ENCODE measurements around the gene AXIN1.
A peak's percentile ranks its signal among the peaks of the same experiment; 100 is the strongest.
"Not testable (repeated sequence)": the region's sequence is repeated elsewhere in the genome, so short reads cannot be mapped to it uniquely, and the experiment has no call there.

Gene AXIN1

DNA sequence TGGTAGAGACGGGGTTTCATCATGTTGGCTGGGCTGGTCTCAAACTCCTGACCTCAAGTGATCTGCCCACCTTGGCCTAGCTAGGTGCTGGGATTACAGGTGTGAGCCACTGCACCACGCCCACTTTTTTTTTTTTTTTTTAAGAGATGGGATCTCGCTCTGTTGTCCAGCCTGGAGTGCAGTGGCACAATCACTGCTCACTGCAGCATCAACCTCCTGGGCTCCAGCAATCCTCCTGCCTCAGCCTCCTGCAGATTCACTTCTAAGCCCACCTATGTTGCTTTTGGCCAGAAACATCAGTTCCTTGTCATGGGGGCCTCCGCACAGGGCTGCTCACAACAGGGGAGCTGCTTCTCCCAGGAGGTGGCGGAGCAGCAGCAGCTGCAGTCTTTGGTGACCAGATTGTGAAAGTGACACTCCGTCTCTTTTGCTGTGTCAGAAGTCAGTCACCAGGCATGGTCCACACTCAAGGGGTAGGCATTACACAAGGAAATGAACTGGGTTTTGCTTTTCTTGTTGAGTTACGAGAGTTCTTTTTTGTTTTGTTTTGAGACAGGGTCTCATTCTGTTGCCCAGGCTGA, 40.0 kb upstream of the AXIN1 start:
- H3K4me1 ChIP-seq (ENCODE audit: control insufficient read depth, insufficient read depth, low read length) = peaks cover 3% of the 10 kb centered on the region
- no peaks in the 10 kb centered on the region for H3K27me3 ChIP-seq (ENCODE audit: control insufficient read depth, insufficient read depth, low read length)
- no peaks in the 10 kb centered on the region for H3K36me3 ChIP-seq (ENCODE audit: control insufficient read depth, insufficient read depth, low read length)
- no peak overlapping the region for H3K4me3 ChIP-seq (ENCODE audit: low read length)
- H3K27ac ChIP-seq (ENCODE audit: low read depth, low read length) = no peak overlapping the region
- H3K9ac ChIP-seq (ENCODE audit: low read length) = no peak overlapping the region

DNA sequence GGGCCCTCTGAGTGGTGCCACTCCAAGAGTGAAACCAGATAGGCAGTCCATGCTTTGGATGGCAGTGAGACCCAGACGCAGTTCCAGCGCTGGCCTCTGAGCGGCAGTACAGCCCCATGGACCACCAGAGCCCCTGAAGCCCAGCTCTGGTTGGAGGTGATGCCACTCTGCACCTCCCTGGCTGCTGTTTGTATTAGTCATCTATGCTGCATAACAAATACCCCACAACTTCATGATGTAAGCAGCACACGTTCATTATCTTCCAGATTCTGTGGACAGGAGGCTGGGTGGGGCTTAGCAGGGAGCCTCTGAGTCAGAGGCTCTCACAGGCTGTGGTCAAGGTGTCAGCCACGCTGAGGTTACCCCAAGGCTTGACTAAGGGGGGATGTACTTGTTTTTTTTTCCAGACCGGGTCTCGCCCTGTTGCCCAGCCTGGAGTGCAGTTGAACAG, 39.4 kb upstream of the AXIN1 start:
- no peak overlapping the region for H3K4me3 ChIP-seq (ENCODE audit: low read length)
- no peaks in the 10 kb centered on the region for H3K36me3 ChIP-seq (ENCODE audit: control insufficient read depth, insufficient read depth, low read length)
- no peak overlapping the region for H3K9ac ChIP-seq (ENCODE audit: low read length)
- H3K27me3 ChIP-seq (ENCODE audit: control insufficient read depth, insufficient read depth, low read length) = no peaks in the 10 kb centered on the region
- no peak overlapping the region for H3K27ac ChIP-seq (ENCODE audit: low read depth, low read length)
- peaks cover 3% of the 10 kb centered on the region for H3K4me1 ChIP-seq (ENCODE audit: control insufficient read depth, insufficient read depth, low read length)

DNA sequence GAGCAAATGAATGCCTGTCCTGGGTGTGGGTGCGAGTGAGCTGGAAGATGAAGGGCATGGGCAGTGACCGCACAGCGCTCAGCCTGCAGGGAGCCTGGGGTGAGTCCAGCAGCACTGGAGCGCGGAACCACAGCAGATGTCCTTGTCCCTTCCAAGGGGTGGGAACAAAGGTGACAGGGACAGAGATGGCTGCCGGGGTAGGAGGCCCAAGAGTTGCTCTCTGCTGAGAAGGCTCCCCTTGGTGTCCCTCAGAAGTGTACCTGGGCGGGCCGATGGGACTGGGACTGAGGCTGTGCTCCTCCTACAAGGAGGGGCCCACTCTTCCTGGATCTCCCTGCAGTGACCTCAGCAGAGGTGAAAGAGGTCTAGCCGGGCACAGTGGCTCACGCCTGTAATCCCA, 36.8 kb upstream of the AXIN1 start:
- no peaks in the 10 kb centered on the region for H3K36me3 ChIP-seq (ENCODE audit: control insufficient read depth, insufficient read depth, low read length)
- H3K4me1 ChIP-seq (ENCODE audit: control insufficient read depth, insufficient read depth, low read length) = peaks cover 5% of the 10 kb centered on the region
- no peak overlapping the region for H3K4me3 ChIP-seq (ENCODE audit: low read length)
- H3K9ac ChIP-seq (ENCODE audit: low read length) = no peak overlapping the region
- H3K27me3 ChIP-seq (ENCODE audit: control insufficient read depth, insufficient read depth, low read length) = no peaks in the 10 kb centered on the region
- peak overlapping the region; percentile 10 for H3K27ac ChIP-seq (ENCODE audit: low read depth, low read length)

DNA sequence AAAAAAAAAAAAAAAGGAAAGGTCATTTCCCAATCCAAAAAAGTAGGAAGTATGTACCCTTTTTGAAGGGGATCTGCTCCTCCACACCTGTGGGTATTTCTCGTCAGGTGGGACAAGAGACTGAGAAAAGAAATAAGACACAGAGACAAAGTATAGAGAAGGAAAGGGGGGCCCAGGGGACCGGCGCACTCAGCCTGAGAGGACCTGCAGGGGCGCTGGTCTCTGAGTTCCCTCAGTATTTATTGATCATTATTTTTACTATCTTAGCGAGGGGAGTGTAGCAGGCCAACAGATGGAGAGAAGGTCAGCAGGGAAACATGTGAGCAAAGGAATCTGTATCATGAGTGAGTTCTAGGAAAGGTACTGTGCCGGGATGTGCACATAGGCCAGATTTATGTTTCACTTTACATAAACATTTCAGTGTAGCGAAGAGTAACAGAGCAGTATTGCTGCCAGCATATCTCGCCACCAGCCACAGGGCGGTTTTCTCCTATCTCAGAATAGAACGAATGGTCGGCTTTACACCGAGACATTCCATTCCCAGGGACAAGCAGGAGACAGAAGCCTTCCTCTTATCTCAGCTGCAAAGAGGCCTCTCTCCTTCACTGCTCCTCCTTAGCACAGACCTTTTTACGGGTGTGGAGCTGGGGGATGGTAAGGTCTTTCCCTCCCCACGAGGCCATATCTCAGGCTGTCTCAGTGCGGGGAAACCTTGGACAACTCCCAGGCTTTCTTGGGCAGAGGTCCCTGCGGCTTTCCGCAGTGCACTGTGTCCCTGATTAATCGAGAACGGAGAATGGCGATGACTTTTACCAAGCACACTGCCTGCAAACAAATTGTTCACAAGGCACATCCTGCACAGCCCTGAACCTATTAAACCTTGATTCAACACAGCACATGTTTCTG, 35.5 kb upstream of the AXIN1 start:
- not testable (repeated sequence) for H3K9ac ChIP-seq (ENCODE audit: low read length); H3K27me3 ChIP-seq (ENCODE audit: control insufficient read depth, insufficient read depth, low read length); H3K4me3 ChIP-seq (ENCODE audit: low read length); H3K4me1 ChIP-seq (ENCODE audit: control insufficient read depth, insufficient read depth, low read length); H3K36me3 ChIP-seq (ENCODE audit: control insufficient read depth, insufficient read depth, low read length)
- peak overlapping the region; percentile 45 for H3K27ac ChIP-seq (ENCODE audit: low read depth, low read length)

DNA sequence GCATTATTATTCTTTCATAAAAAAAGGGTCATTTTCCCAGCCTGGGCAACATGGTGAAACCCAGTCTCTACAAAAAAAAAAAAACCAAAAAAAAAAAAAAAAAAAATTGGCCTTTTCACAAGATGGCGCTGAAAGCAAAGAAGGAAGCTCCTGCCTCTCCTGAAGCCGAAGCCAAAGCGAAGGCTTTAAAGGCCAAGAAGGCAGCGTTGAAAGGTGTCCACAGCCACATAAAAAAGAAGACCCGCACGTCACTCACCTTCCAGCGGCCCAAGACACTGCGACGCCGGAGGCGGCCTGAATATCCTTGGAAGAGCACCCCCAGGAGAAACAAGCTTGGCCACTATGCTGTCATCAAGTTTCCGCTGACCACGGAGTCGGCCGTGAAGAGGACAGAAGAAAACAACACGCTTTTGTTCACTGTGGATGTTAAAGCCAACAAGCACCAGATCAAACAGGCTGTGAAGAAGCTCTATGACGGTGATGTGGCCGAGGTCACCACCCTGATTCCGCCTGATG, 34.2 kb upstream of the AXIN1 start:
- Histone ChIP-seq H3K36me3 (ENCODE audit: control insufficient read depth, insufficient read depth, low read length) (no peaks in the 10 kb centered on the region), H3K27ac (ENCODE audit: low read depth, low read length) (peak overlapping the region; percentile 55), H3K9ac (ENCODE audit: low read length) (no peak overlapping the region), H3K27me3 (ENCODE audit: control insufficient read depth, insufficient read depth, low read length) (no peaks in the 10 kb centered on the region), H3K4me3 (ENCODE audit: low read length) (no peak overlapping the region), H3K4me1 (ENCODE audit: control insufficient read depth, insufficient read depth, low read length) (peaks cover 5% of the 10 kb centered on the region)

DNA sequence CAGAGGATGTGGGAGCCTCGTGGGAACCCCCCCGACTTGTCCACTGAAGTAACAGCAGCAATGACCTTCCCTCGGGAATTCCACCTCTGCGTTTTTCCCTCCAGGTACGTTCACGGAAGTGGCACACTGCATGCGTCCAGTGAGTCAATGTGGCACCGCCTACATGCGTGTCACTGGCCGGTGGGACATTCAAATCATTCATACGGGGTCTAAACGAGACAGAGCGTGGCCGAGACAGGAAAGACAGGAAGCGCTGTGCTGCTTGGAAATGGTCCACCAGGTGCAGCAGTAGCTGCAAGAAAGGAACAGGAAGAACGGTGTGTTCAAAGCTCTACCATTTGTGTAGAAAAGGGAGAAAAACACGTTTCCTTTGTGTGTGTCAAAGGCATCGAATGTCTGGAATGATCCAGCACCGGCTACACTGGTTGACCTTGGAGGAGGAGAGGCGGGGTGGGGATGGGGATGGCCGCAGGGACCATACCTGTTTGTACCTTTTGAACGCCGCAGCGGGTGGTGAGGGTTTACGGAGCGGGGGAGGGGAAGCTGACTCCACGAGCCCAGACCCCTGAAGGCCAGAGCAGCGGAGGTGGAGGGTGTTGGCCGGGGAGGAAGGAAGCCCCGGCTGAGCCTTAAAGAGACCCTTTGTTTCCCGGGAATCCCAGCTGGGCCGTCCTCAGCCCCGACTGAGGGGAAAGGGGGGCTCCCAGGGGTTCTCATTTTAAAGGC, 31.0 kb upstream of the AXIN1 start:
- H3K9ac ChIP-seq (ENCODE audit: low read length) = no peak overlapping the region
- no peaks in the 10 kb centered on the region for H3K27me3 ChIP-seq (ENCODE audit: control insufficient read depth, insufficient read depth, low read length)
- H3K4me3 ChIP-seq (ENCODE audit: low read length) = peak overlapping the region; percentile 34
- H3K4me1 ChIP-seq (ENCODE audit: control insufficient read depth, insufficient read depth, low read length) = peaks cover 5% of the 10 kb centered on the region
- H3K27ac ChIP-seq (ENCODE audit: low read depth, low read length) = no peak overlapping the region
- no peaks in the 10 kb centered on the region for H3K36me3 ChIP-seq (ENCODE audit: control insufficient read depth, insufficient read depth, low read length)

DNA sequence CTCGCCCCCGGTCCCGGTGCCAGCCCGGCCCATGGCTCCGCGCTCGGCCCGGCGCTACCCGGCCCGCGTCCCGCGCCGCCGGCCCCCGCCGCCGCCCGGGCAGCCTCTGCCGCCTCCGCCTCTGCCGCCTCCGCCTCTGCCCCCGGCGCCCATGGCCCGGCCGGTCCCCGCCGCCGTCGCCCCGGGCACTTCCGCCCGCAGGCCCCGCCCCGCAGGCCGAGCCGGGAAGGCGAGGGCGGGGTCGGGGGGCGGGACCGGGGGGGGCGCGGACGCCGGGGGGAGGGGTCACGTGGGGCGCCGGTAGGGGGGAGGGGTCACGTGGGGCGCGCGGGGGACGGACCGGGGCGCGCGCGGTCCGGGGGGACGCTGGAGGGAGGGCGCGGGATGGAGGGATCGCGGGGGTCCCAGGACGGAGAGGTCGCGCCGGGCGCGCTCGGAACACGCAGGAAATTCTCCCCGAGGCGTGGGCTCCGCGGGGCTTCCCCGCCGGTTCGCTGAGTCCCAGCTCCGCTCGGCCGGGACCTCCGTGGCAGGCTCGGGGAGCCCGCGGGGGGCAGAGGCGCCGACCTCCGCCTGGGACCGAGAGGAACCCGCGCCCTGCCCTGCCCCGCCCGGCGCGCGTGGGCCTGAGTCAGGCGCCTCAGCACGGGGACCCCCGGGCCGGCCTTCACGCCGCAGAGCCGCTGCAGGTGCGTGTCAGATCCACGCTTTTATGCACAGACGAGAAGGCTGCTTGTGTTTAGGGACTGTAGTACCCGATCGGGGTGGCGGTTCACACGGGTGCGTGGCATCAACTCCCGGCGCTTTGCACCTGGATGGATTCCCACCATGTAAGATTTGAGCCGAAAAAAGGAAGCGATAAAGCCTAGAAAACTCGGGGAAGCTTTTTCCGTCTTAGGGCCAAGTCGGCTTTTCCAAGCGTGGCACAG, 29.5 kb upstream of the AXIN1 start, which contains the start of gene PGAP6:
Gene PGAP6, minus strand, starts transcription at position 190 of the 929 bp plus-strand sequence. Its CDS starts 157 bp downstream, at position 33.
- Histone ChIP-seq H3K4me1 (ENCODE audit: control insufficient read depth, insufficient read depth, low read length) (peaks cover 4% of the 10 kb centered on the region), H3K27me3 (ENCODE audit: control insufficient read depth, insufficient read depth, low read length) (no peaks in the 10 kb centered on the region), H3K36me3 (ENCODE audit: control insufficient read depth, insufficient read depth, low read length) (no peaks in the 10 kb centered on the region), H3K9ac (ENCODE audit: low read length) (peak within 1 kb of the TSS; percentile 45), H3K4me3 (ENCODE audit: low read length) (peak within 1 kb of the TSS; percentile 88), H3K27ac (ENCODE audit: low read depth, low read length) (peak within 1 kb of the TSS; percentile 70)

DNA sequence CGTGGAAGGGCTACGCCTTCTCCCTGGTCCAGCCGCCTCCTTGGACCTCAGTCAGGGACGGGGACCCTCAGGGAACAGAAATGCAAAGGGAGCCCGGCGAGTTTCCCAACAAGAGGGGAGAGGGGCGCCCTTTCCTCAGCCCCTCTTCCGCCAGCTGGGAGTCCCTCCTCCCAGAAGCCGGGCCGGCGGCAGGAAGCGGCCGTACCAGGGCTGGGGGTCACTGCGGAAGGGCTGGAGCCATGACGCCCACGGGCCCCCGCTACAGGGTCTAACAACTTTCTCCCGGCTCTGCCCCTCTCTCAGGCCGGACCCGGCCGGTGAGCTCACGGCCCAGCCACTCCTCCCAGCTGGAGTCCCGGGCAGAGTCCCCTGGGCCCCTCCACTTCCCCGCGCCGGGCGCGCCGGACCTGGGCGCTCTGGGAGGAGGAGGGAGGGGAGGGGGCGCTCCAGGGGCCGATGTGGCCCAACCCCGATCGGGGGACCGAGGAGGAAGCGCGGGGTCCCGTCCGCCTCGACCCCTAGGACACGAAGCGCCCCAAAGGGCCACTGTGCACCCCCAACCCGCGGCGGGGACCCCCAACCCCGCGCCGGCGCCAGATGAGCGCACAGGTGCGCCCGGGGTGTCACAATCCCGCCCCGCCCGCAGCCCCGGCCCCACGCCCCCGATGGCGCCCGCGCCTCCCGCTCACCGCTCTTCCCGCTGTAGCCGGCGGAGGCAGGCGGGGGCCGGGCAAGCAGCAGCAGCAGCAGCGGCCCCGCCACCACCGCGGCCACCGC, 28.7 kb upstream of the AXIN1 start:
- no peak overlapping the region for H3K27ac ChIP-seq (ENCODE audit: low read depth, low read length)
- peaks cover 4% of the 10 kb centered on the region for H3K36me3 ChIP-seq (ENCODE audit: control insufficient read depth, insufficient read depth, low read length)
- H3K4me1 ChIP-seq (ENCODE audit: control insufficient read depth, insufficient read depth, low read length) = peaks cover 2% of the 10 kb centered on the region
- H3K27me3 ChIP-seq (ENCODE audit: control insufficient read depth, insufficient read depth, low read length) = no peaks in the 10 kb centered on the region
- H3K9ac ChIP-seq (ENCODE audit: low read length) = peak overlapping the region; percentile 24
- H3K4me3 ChIP-seq (ENCODE audit: low read length) = peak overlapping the region; percentile 74

DNA sequence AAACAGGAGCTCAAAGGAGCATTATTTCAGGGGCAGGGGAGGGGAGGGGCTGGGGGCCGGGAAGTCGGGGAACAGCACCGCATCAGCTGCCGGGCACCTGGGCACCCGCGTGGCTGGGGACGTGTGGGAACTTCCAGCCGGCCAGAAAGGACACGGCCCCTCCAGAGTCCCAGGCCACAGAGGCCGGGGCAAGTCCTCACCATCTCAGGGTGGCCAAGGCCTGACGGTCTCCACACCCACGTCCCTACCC, 28.2 kb upstream of the AXIN1 start:
- no peaks in the 10 kb centered on the region for H3K27me3 ChIP-seq (ENCODE audit: control insufficient read depth, insufficient read depth, low read length)
- peak overlapping the region; percentile 24 for H3K9ac ChIP-seq (ENCODE audit: low read length)
- H3K36me3 ChIP-seq (ENCODE audit: control insufficient read depth, insufficient read depth, low read length) = peaks cover 7% of the 10 kb centered on the region
- peaks cover 2% of the 10 kb centered on the region for H3K4me1 ChIP-seq (ENCODE audit: control insufficient read depth, insufficient read depth, low read length)
- H3K27ac ChIP-seq (ENCODE audit: low read depth, low read length) = no peak overlapping the region
- peak overlapping the region; percentile 74 for H3K4me3 ChIP-seq (ENCODE audit: low read length)

DNA sequence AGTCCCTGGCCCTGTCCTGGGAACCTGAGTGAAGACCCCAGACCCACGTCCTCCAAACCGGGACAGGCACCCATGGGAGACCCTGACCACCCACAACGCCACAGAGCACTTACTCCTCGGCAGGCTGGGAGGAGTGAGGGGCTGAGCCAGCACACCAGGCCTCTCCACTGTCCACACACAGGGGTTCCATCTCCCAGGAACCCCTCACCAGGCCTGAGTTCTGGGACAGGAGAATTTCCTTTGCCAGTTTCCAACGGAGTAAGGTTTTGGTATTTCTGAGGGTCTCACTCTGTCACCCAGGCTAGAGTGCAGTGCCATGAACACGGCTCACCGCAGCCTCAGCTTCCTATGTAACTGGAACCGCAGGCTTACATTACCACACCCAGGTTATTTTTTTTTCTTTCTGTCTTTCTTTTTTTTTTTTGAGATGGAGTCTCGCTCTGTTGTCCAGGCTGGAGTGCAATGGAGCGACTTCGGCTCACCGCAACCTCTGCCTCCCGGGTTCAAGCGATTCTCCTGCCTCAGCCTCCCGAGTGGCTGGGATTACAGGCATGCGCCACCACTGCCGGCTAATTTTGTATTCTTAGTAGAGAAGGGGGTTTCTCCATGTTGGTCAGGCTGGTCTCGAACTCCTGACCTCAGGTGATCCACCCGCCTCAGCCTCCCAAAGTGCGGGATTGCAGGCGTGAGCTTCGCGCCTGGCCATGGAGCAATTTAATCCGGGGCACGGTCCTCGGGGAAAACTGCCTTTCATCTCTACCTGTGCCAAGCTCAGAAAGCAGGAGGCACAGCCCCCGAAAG, 27.6 kb upstream of the AXIN1 start:
- Histone ChIP-seq H3K4me3 (ENCODE audit: low read length) (peak overlapping the region; percentile 4), H3K4me1 (ENCODE audit: control insufficient read depth, insufficient read depth, low read length) (peaks cover 2% of the 10 kb centered on the region)

More for the DNA sequence above, 27.6 kb upstream of the AXIN1 start:
- H3K9ac ChIP-seq (ENCODE audit: low read length) = no peak overlapping the region
- H3K27ac ChIP-seq (ENCODE audit: low read depth, low read length) = no peak overlapping the region
- H3K27me3 ChIP-seq (ENCODE audit: control insufficient read depth, insufficient read depth, low read length) = no peaks in the 10 kb centered on the region
- H3K36me3 ChIP-seq (ENCODE audit: control insufficient read depth, insufficient read depth, low read length) = peaks cover 7% of the 10 kb centered on the region
